AG10803 (cell line): ENCODE results near the gene PLGRKT.
"Not testable (repeated sequence)": the region's sequence is repeated elsewhere in the genome, so short reads cannot be mapped to it uniquely, and the experiment has no call there.

ENCODE experiments used
- DNase-seq: peaks from one replicate; pipeline ENCODE4 v3.0.0; 2010; ENCODE audit warnings: low read depth
- H3K4me3 ChIP-seq: 2 replicates; pipeline ENCODE4 v1.5.1; 2011; ENCODE audit warnings: mild to moderate bottlenecking, low read length, control low read depth
- TF ChIP-seq, protein P1 (sequence below): conservative IDR thresholded peaks from 2 replicates; pipeline ENCODE4 v1.5.1; 2011; ENCODE audit warnings: mild to moderate bottlenecking, low read length, control low read depth, inconsistent platforms

PLGRKT gene

GRCh38 chr9:5321058-5321457 is 116.7 kb downstream of the PLGRKT start:
- TF ChIP-seq, protein P1, sequence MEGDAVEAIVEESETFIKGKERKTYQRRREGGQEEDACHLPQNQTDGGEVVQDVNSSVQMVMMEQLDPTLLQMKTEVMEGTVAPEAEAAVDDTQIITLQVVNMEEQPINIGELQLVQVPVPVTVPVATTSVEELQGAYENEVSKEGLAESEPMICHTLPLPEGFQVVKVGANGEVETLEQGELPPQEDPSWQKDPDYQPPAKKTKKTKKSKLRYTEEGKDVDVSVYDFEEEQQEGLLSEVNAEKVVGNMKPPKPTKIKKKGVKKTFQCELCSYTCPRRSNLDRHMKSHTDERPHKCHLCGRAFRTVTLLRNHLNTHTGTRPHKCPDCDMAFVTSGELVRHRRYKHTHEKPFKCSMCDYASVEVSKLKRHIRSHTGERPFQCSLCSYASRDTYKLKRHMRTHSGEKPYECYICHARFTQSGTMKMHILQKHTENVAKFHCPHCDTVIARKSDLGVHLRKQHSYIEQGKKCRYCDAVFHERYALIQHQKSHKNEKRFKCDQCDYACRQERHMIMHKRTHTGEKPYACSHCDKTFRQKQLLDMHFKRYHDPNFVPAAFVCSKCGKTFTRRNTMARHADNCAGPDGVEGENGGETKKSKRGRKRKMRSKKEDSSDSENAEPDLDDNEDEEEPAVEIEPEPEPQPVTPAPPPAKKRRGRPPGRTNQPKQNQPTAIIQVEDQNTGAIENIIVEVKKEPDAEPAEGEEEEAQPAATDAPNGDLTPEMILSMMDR: peak; percentile 15; the same call in 1 of the 2 replicates
- no peak for DNase-seq
- H3K4me3 ChIP-seq: no peak overlapping the region

DNA sequence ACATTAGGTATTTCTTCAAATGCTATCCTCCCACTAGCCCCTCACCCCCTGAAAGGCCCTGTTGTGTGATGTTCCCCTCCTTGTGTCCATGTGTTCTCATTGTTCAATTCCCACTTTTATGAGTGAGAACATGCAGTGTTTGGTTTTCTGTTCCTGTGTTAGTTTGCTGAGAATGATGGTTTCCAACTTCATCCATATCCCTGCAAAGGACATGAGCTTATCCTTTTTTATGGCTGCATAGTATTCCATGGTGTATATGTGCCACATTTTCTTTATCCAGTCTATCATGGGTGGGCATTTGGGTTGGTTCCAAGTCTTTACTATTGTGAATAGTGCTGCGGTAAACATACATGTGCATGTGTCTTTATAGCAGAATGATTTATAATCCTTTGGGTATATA is 121.3 kb downstream of the PLGRKT start:
- H3K4me3 ChIP-seq, DNase-seq: not testable (repeated sequence)

GRCh38 chr9:5315187-5315923 is 122.4 kb downstream of the PLGRKT start:
- DNase-seq: no peak
- no peak overlapping the region for H3K4me3 ChIP-seq
- TF ChIP-seq, protein P1: no peak

- TF ChIP-seq, protein P1: no peak
- H3K4me3 ChIP-seq: no peak overlapping the region
- DNase-seq: no peak
These were observed 126.9 kb downstream of the PLGRKT start for GRCh38 chr9:5310851-5311250.
